WTC11 (cell line): ENCODE measurements around the gene TMEM151A. TPM values are rescaled to one million over a fixed set of nuclear protein-coding genes. Genes with fewer than 3 reads are reported as not detected.

Experiments used
- AFF4 ChIP-seq: sonication (generic); formaldehyde crosslinking; IDR thresholded peaks from 2 replicates; pipeline ENCODE4 v1.8.1; 2023; ENCODE audit warnings: mild to moderate bottlenecking, missing genetic modification reagents, borderline replicate concordance
- CBFB ChIP-seq: sonication (generic); formaldehyde crosslinking; IDR thresholded peaks from 2 replicates; pipeline ENCODE4 v1.8.1; 2022; ENCODE audit warnings: mild to moderate bottlenecking, low read depth, missing genetic modification reagents
- CREB1 ChIP-seq: sonication (generic); formaldehyde crosslinking; IDR thresholded peaks from 2 replicates; pipeline ENCODE4 v1.8.0; 2023; ENCODE audit warnings: mild to moderate bottlenecking, missing genetic modification reagents
- E2F4 ChIP-seq: sonication (generic); formaldehyde crosslinking; IDR thresholded peaks from 2 replicates; pipeline ENCODE4 v1.8.1; 2022; ENCODE audit warnings: low read depth, mild to moderate bottlenecking, moderate library complexity, missing genetic modification reagents, borderline replicate concordance
- ETV6 ChIP-seq: sonication (generic); formaldehyde crosslinking; IDR thresholded peaks from 2 replicates; pipeline ENCODE4 v1.8.1; 2022; ENCODE audit warnings: mild to moderate bottlenecking, missing genetic modification reagents
- FOXJ3 ChIP-seq: sonication (generic); formaldehyde crosslinking; IDR thresholded peaks from 2 replicates; pipeline ENCODE4 v1.9.0; 2021; ENCODE audit warnings: missing genetic modification reagents, mild to moderate bottlenecking, borderline replicate concordance
- FOXP4 ChIP-seq: sonication (generic); formaldehyde crosslinking; IDR thresholded peaks from 2 replicates; pipeline ENCODE4 v1.8.0; 2022; ENCODE audit warnings: mild to moderate bottlenecking, missing genetic modification reagents
- HMGXB4 ChIP-seq: sonication (generic); formaldehyde crosslinking; IDR thresholded peaks from 2 replicates; pipeline ENCODE4 v1.8.1; 2023; ENCODE audit warnings: mild to moderate bottlenecking, moderate library complexity, missing genetic modification reagents
- JUN ChIP-seq: sonication (generic); formaldehyde crosslinking; IDR thresholded peaks from 2 replicates; pipeline ENCODE4 v1.8.0; 2023; ENCODE audit warnings: mild to moderate bottlenecking, missing genetic modification reagents
- NFYB ChIP-seq: sonication (generic); formaldehyde crosslinking; conservative IDR thresholded peaks from 2 replicates; pipeline ENCODE4 v1.8.0; 2022; ENCODE audit warnings: low read depth, missing genetic modification reagents
- NR2C2 ChIP-seq: sonication (generic); formaldehyde crosslinking; IDR thresholded peaks from 2 replicates; pipeline ENCODE4 v1.8.0; 2022; ENCODE audit warnings: mild to moderate bottlenecking, missing genetic modification reagents
- ZNF219 ChIP-seq: sonication (generic); formaldehyde crosslinking; IDR thresholded peaks from 2 replicates; pipeline ENCODE4 v1.8.0; 2023; ENCODE audit warnings: missing genetic modification reagents, mild to moderate bottlenecking, borderline replicate concordance
- ZNF671 ChIP-seq: fragments of 250-450 bp; sonication (Bioruptor Pico); IDR thresholded peaks from 2 replicates; pipeline ENCODE4 v1.8.0; 2021; ENCODE audit warnings: mild to moderate bottlenecking
- total RNA-seq: library from RNA; stranded (reverse); gene quantifications from 3 replicates; pipeline ENCODE4 v1.2.3, GENCODE V29; 2021
- TF ChIP-seq, protein P1 (sequence below): sonication (generic); formaldehyde crosslinking; IDR thresholded peaks from 2 replicates; pipeline ENCODE4 v1.8.0; 2023; ENCODE audit warnings: missing genetic modification reagents, mild to moderate bottlenecking, borderline replicate concordance

The TMEM151A gene
- total RNA-seq, 1 experiment from 2014 or later: 2.2 TPM

DNA sequence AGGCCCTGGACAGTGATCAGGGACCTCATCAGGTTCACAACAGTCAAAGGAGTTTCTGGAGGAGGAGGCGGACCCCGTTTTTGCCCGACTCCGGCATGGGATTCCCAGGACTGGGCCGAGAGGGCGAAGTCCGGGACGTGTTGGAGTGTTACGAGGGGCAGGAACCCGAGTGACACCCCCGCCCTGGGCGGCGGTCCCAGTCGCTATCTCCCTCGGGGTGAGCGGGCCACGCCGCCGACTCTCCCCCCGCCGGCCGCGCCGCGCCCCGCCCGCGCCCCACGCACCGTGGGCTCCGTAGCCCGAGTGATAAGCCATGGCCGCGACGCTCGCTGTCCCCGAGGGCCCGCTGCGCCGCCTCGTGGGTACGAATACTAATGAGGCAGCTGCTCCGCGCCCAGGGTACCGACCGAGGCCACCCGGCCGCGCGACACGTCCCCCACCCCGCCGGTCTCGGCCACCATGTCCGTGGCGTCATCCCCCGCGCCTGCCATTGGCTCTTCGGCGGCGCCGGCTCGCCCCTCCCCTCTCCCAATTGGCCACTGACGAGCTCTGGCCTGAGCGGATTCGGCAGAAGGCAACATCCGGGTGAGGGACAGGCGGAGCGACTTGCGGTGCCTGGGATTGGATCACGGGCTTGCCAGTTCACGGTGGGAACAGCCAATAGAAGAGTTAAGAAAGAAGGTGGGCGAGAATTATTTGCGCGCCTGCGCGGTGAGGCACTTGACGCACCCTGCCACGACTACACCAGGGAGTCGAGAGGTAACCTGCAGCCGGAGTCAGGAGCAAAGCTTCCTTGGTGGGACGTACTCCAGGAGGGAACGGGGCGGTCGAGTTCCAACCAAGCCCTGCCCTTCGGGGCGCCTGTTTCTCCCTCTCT, 2.8 kb upstream of the TMEM151A start, which contains the start of gene YIF1A (continued):
- TF ChIP-seq E2F4 (CRISPR knock-in tag): no peak
- TF ChIP-seq ETV6 (CRISPR knock-in tag): no peak; the same call in 1 of the 2 replicates
- TF ChIP-seq CBFB: no peak
- TF ChIP-seq CREB1: no peak
- TF ChIP-seq AFF4: no peak
- 0 out of 2 replicates have a peak, but pooled peaks have one; percentile 21 for TF ChIP-seq HMGXB4
- TF ChIP-seq, protein P1, sequence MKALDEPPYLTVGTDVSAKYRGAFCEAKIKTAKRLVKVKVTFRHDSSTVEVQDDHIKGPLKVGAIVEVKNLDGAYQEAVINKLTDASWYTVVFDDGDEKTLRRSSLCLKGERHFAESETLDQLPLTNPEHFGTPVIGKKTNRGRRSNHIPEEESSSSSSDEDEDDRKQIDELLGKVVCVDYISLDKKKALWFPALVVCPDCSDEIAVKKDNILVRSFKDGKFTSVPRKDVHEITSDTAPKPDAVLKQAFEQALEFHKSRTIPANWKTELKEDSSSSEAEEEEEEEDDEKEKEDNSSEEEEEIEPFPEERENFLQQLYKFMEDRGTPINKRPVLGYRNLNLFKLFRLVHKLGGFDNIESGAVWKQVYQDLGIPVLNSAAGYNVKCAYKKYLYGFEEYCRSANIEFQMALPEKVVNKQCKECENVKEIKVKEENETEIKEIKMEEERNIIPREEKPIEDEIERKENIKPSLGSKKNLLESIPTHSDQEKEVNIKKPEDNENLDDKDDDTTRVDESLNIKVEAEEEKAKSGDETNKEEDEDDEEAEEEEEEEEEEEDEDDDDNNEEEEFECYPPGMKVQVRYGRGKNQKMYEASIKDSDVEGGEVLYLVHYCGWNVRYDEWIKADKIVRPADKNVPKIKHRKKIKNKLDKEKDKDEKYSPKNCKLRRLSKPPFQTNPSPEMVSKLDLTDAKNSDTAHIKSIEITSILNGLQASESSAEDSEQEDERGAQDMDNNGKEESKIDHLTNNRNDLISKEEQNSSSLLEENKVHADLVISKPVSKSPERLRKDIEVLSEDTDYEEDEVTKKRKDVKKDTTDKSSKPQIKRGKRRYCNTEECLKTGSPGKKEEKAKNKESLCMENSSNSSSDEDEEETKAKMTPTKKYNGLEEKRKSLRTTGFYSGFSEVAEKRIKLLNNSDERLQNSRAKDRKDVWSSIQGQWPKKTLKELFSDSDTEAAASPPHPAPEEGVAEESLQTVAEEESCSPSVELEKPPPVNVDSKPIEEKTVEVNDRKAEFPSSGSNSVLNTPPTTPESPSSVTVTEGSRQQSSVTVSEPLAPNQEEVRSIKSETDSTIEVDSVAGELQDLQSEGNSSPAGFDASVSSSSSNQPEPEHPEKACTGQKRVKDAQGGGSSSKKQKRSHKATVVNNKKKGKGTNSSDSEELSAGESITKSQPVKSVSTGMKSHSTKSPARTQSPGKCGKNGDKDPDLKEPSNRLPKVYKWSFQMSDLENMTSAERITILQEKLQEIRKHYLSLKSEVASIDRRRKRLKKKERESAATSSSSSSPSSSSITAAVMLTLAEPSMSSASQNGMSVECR (CRISPR knock-in tag): 0 out of 2 replicates have a peak, but pooled peaks have one; percentile 34
- TF ChIP-seq FOXP4 (CRISPR knock-in tag): peak; percentile 69; the same call in 1 of the 2 replicates
- TF ChIP-seq JUN (CRISPR knock-in tag): peak; percentile 78; the same call in 1 of the 2 replicates
- TF ChIP-seq NFYB (CRISPR knock-in tag): peak; percentile 98
- no peak for TF ChIP-seq ZNF219 (CRISPR knock-in tag)
- TF ChIP-seq NR2C2: no peak
- no peak for TF ChIP-seq FOXJ3 (CRISPR knock-in tag)
- no peak for TF ChIP-seq ZNF671 (CRISPR knock-in tag)
